Measurements from ENCODE around the gene ARHGAP26. TPM values are rescaled to one million over a fixed set of nuclear protein-coding genes. Genes with fewer than 3 reads are reported as not detected.

The ARHGAP26 gene
- total RNA-seq, 1 donor from 2014 or later = 20.1 TPM

DNA sequence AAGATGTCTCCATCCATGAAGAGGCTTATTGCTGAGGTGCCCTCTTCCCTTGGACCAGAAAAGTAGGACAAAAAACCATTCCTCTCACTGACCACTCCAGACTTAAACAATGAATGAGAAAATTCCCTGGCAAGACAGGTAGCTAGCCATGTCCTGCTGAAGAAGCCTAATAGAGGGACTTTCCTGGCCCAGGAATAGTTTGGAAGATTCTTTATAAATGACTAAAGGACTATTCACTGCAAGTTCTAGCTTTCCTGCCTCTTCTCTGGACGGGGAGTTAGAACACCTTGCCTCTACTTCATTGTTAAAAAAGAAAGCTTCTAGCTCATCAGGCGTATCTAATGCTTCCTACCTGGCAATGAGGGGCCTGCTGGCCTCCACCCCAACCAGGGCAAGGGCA, 479.7 kb downstream of the ARHGAP26 start:
- peaks cover 2% of the 10 kb centered on the region for H3K36me3 Mint-ChIP-seq (ENCODE audit: unreplicated experiment)
- no peak overlapping the region for H3K27ac Mint-ChIP-seq (ENCODE audit: unreplicated experiment)

DNA sequence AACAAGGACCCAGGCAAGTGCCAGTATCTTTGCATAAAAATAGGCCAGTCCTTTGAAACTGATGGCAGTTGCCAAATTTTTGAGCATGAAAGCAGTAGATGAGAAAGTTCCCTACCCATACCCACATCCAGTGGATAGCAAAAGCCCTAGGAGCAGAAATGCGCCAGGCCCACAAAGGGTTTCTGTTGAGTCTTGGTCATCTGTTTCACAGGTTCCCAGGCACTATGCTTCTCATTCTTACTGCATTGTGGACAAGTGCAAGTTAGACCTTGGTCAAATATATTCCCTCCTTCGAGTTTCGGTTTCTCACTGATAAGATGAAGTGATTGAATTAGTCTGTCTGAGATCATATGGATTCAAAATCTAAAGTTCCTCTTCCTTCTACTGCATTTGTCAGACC, 481.0 kb downstream of the ARHGAP26 start:
- H3K27me3 Mint-ChIP-seq (ENCODE audit: unreplicated experiment) = no peaks in the 10 kb centered on the region
- DNase-seq = no peak
- no peak overlapping the region for H3K27ac Mint-ChIP-seq (ENCODE audit: unreplicated experiment)
- H3K9me3 Mint-ChIP-seq (ENCODE audit: unreplicated experiment) = no peaks in the 10 kb centered on the region
- no peaks in the 10 kb centered on the region for H3K36me3 Mint-ChIP-seq (ENCODE audit: unreplicated experiment)
- TF ChIP-seq, protein P1, sequence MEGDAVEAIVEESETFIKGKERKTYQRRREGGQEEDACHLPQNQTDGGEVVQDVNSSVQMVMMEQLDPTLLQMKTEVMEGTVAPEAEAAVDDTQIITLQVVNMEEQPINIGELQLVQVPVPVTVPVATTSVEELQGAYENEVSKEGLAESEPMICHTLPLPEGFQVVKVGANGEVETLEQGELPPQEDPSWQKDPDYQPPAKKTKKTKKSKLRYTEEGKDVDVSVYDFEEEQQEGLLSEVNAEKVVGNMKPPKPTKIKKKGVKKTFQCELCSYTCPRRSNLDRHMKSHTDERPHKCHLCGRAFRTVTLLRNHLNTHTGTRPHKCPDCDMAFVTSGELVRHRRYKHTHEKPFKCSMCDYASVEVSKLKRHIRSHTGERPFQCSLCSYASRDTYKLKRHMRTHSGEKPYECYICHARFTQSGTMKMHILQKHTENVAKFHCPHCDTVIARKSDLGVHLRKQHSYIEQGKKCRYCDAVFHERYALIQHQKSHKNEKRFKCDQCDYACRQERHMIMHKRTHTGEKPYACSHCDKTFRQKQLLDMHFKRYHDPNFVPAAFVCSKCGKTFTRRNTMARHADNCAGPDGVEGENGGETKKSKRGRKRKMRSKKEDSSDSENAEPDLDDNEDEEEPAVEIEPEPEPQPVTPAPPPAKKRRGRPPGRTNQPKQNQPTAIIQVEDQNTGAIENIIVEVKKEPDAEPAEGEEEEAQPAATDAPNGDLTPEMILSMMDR (IDR thresholded peaks at IDR 0.05; ENCODE audit: partially characterized antibody, unreplicated experiment) = no peak
- no peak overlapping the region for H3K4me3 Mint-ChIP-seq (ENCODE audit: unreplicated experiment)
- H3K4me1 Mint-ChIP-seq (ENCODE audit: low read depth, unreplicated experiment) = no peaks in the 10 kb centered on the region

More for the DNA sequence above, 479.7 kb downstream of the ARHGAP26 start:
- H3K4me3 Mint-ChIP-seq (ENCODE audit: unreplicated experiment) = no peak overlapping the region
- H3K27me3 Mint-ChIP-seq (ENCODE audit: unreplicated experiment) = no peaks in the 10 kb centered on the region
- DNase-seq = no peak
- H3K9me3 Mint-ChIP-seq (ENCODE audit: unreplicated experiment) = no peaks in the 10 kb centered on the region
- TF ChIP-seq, protein P1 (IDR thresholded peaks at IDR 0.05; ENCODE audit: partially characterized antibody, unreplicated experiment) = no peak
- H3K4me1 Mint-ChIP-seq (ENCODE audit: low read depth, unreplicated experiment) = no peaks in the 10 kb centered on the region

DNA sequence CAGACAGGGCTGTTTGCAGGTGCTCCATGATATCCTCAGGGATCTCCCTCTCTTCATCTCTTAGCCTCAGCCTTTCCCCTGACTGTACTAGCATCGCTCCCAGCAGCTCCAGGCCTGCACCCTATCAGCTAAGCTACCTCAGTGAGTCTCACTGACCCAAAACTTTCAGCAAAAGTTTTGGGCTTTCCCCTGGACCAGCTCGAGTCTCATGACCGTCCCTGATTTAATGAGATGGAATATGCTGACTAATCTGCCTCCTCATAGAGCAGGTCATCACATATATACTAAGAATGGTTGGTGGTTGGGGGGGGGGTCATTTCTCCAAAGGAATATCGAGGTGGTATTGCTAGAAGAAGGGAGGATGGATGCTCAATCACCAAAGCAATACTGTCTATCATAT, 481.8 kb downstream of the ARHGAP26 start:
- TF ChIP-seq, protein P1 (IDR thresholded peaks at IDR 0.05; ENCODE audit: partially characterized antibody, unreplicated experiment) = no peak
- Mint-ChIP-seq H3K27me3 (ENCODE audit: unreplicated experiment) (no peaks in the 10 kb centered on the region), H3K4me1 (ENCODE audit: low read depth, unreplicated experiment) (no peaks in the 10 kb centered on the region), H3K36me3 (ENCODE audit: unreplicated experiment) (no peaks in the 10 kb centered on the region), H3K9me3 (ENCODE audit: unreplicated experiment) (no peaks in the 10 kb centered on the region), H3K27ac (ENCODE audit: unreplicated experiment) (no peak overlapping the region), H3K4me3 (ENCODE audit: unreplicated experiment) (no peak overlapping the region)
- no peak for DNase-seq

DNA sequence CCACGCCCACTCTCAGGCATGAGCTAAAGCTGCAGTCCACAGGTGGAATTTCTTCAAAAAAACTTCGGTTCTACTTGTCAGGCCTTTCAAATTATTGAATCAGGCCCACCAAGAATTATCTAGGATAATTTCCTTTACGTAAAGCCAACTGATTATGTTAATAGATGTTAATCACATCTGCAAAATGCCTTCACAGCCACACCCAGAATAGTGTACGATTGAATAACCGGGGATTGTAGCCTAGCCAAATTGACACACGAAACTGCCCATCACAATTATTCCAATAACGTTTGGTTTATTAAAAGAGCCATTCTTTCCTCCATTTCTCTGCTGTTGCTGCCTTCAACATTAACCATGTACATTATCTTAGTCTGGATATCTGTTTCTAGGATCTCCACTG, 484.6 kb downstream of the ARHGAP26 start:
- TF ChIP-seq, protein P1 (IDR thresholded peaks at IDR 0.05; ENCODE audit: partially characterized antibody, unreplicated experiment) = no peak
- Mint-ChIP-seq H3K27ac (ENCODE audit: unreplicated experiment) (no peak overlapping the region), H3K27me3 (ENCODE audit: unreplicated experiment) (no peaks in the 10 kb centered on the region), H3K4me1 (ENCODE audit: low read depth, unreplicated experiment) (no peaks in the 10 kb centered on the region), H3K9me3 (ENCODE audit: unreplicated experiment) (no peaks in the 10 kb centered on the region), H3K4me3 (ENCODE audit: unreplicated experiment) (no peak overlapping the region), H3K36me3 (ENCODE audit: unreplicated experiment) (no peaks in the 10 kb centered on the region)
- DNase-seq = no peak

DNA sequence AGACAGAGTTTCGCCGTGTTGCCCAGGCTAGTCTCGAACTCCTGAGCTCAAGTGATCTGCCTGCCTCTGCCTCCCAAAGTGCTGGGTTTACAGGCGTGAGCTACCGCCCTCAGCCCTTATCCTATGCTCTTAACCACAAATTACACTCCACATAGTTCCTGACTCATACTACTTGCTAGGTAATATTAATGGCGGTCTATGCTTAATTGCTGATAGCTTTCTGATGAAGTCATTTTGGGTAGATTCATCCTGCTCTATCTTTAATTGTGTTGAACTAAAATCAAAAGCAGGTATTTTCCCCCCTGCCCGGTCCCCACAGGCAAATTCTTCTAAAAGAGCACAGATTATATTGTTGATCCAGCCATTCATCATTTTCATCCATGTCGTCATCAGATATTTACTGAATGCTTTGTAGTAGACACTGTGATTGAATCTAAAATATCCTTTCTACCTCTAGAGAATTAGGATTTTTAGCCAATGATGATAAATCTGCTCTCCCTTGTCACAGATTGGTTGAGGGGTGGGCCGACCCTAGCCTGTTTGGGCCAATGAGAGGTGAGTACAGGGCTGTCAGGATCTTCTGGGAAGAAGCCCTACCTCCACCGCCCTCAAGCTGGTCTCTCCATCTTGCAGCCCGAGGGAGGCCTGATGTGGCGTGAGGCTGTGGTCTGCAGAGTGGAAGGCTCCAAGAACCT, 488.5 kb downstream of the ARHGAP26 start:
- Mint-ChIP-seq H3K4me1 (ENCODE audit: low read depth, unreplicated experiment) (no peaks in the 10 kb centered on the region), H3K27me3 (ENCODE audit: unreplicated experiment) (no peaks in the 10 kb centered on the region), H3K27ac (ENCODE audit: unreplicated experiment) (no peak overlapping the region), H3K4me3 (ENCODE audit: unreplicated experiment) (no peak overlapping the region), H3K9me3 (ENCODE audit: unreplicated experiment) (no peaks in the 10 kb centered on the region), H3K36me3 (ENCODE audit: unreplicated experiment) (no peaks in the 10 kb centered on the region)
- no peak for DNase-seq
- TF ChIP-seq, protein P1 (IDR thresholded peaks at IDR 0.05; ENCODE audit: partially characterized antibody, unreplicated experiment) = no peak

All from glutamatergic neuron (in vitro differentiated cells).